GM13977 (cell line): ENCODE data around the gene CUL7.

Experiments used
- DNase-seq: peaks from one replicate; pipeline ENCODE4 v3.0.0; 2012; ENCODE audit warnings: low spot score
- CTCF ChIP-seq: IDR thresholded peaks from 2 replicates; pipeline ENCODE4 v1.5.1; 2012; ENCODE audit warnings: mild to moderate bottlenecking, control low read depth; ENCODE audit not compliant: insufficient read depth; ENCODE audit errors: extremely low read depth, missing control alignments
- in situ Hi-C: fragments of 300-500 bp; cut with MboI; formaldehyde crosslinking; loops from one replicate; pipeline ENCODE4 v1.12.0; 2022; ENCODE audit warnings: low sequenced_read_pairs, low pct_unique_long_range_greater_than_20kb, mixed read lengths, inconsistent platforms; ENCODE audit not compliant: unreplicated experiment

The CUL7 gene

DNA sequence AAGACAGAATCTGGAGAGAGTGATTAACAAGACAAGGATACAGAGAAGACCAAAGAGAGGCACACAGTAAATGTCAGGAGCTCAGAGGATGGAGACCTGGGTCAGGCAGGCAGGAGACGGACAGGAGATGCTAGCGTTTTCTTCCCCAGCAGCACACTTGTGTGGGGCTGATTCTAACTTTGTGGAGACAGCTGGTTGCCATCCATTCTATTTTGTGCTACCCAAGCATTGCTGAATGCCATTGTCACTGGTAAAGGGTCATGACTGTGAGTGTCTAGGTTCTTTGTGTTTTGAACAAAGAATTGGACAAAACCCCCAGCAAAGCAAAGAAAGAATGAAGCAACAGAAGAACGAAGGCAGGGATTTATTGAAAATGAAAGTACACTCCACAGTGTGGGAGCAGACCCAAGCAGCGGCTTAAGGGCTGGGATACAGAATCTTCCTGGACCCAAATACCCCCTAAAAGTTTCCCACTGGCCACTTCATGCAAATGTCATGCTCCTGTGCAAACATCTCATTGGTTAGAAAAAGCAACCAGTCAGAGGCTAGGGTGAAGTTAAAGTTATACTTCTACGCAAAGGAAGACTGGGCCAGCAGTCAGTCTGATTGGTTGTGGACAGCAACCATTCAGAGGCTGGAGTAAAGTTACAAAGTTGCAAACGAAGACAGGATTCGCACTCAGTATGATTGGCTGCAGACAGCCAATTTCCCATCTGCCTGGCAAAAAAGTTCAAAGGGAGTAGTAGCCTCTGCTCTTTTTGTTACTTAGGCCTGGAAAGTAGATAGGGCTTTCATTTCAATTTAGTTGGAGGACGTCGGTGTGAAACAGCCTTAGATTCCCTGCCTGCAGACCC lies 40.0 kb upstream of the CUL7 start:
- DNase-seq, result no peak
- in situ Hi-C loops, result no loop called here
- TF ChIP-seq CTCF, result no peak

DNA sequence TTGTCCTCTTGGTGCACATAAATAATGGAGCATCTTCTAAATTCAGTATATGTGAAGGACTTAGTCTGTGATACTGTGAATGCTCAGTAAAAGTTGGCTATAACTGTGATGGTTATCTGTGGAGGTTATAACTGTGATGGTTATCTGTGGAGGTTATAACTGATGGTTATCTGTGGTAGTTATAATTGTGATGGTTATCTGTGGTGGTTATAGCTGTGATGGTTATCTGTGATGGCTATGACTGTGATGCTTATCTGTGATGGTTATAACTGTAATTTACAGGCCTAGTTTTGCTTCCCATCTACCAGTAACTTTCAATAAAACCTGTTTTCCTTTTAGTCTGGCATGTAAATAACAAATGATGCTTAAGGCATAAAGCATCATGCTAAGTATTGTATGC lies 39.0 kb upstream of the CUL7 start:
- no peak for DNase-seq

DNA sequence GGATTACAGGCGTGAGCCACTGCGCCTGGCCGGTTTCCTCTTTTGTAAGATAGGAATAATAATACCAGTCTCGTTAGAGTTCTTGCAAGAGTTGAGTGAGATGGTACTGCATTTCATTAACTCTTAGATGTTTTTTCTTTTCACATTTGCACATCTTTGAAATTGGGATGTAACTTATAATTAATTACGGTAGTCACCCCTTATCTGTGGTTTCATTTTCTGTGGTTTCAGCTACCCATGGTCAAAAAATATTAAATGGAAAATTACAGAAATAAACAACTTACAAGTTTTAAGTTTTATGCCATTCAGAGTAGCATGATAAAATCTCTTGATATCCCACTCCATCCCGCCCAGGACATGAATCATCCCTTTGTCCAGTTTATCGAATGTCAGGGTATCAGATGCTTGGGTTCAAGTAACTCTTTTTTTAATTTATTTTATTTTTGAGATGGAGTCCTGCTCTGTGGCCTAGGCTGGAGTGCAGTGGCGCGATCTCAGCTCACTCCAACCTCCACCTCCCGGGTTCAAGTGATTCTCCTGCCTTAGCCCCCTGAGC lies 37.9 kb upstream of the CUL7 start:
- in situ Hi-C loops, result no loop called here
- no peak for TF ChIP-seq CTCF

More for the DNA sequence above, 39.0 kb upstream of the CUL7 start:
- in situ Hi-C loops, result no loop called here
- TF ChIP-seq CTCF, result no peak

DNA sequence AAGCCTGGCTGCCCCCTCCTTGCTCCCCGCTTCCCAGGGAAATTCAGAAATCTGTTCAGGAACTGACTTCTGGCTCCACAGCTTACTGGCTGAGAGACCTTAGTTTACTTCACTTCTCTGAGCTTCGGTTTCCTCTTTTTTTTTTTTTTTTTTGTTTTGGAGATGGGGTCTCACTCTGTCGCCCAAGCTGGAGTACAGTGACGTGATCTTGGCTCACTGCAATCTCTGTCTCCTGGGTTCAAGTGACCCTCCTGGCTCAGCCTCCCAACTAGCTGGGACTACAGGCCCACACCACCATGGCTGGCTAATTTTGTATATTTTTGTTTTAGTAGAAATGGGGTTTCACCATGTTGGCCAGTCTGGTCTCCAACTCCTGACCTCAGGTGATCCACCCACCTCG lies 37.4 kb upstream of the CUL7 start:
- DNase-seq, result no peak
- in situ Hi-C loops, result no loop called here
- no peak for TF ChIP-seq CTCF

More for the DNA sequence above, 37.9 kb upstream of the CUL7 start:
- no peak for DNase-seq

DNA sequence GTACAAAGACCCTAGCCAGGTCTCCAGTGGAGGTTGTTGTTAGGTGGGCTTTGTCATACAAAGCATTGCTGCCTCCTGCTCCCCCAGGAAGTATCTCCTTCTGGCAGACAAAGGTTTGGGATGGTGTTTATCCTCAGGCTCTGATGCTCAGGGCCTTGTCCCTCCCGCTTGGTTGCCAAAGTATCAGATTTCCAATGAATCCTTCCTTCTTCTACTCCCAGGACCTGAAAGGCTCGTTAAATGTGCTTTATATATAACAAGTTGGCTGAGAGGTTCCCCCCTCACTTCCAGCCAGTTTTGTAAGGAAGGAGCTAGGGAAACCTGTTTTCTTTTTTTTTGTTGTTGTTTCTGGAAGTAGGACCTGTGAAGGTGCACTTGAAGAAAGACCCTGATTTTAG lies 36.9 kb upstream of the CUL7 start:
- no peak for DNase-seq
- in situ Hi-C loops, result no loop called here
- no peak for TF ChIP-seq CTCF

GRCh38 chr6:43089874-43090558 lies 36.4 kb upstream of the CUL7 start:
- in situ Hi-C loops, result no loop called here
- no peak for DNase-seq
- no peak for TF ChIP-seq CTCF
